Thyroid gland (tissue), 4 donors: ENCODE results near the gene C1orf50. TPM values are rescaled to one million over a fixed set of nuclear protein-coding genes. Genes with fewer than 3 reads are reported as not detected.
"Not testable (repeated sequence)": the region's sequence is repeated elsewhere in the genome, so short reads cannot be mapped to it uniquely, and the experiment has no call there.

ENCODE experiments used
- DNase-seq, 2 donors: peaks; one replicate each; pipeline ENCODE4 v3.0.0-alpha.2; 2019
- H3K27ac ChIP-seq, 3 donors: fragments of 200-600 bp; sonication (generic); 1 replicate in 2 of 3; 2 replicates in 1 of 3; pipeline ENCODE4 v1.5.1; 2016 to 2019; ENCODE audit warnings: mild to moderate bottlenecking in 1 of 3, moderate library complexity in 1 of 3
- H3K27me3 ChIP-seq: fragments of 200-600 bp; sonication (generic); one replicate; pipeline ENCODE4 v1.5.1; 2019
- H3K36me3 ChIP-seq, 2 donors: fragments of 200-600 bp; sonication (generic); one replicate each; pipeline ENCODE4 v1.5.1; 2016 to 2019
- H3K4me1 ChIP-seq, 2 donors: fragments of 200-600 bp; sonication (generic); one replicate each; pipeline ENCODE4 v1.5.1; 2017 to 2019
- H3K4me3 ChIP-seq, 3 donors: fragments of 200-600 bp; sonication (generic); replicated peaks in 1 of 3; 1 replicate in 2 of 3; 2 replicates in 1 of 3; pipeline ENCODE4 v1.5.1; 2016; ENCODE audit warnings: mild to moderate bottlenecking in 1 of 3
- H3K9me3 ChIP-seq: fragments of 200-600 bp; sonication (generic); one replicate; pipeline ENCODE4 v1.5.1; 2017
- POLR2A ChIP-seq, 2 donors: fragments of 450-650 bp; IDR thresholded peaks; one replicate each; pipeline ENCODE4 v1.6.1; 2017; ENCODE audit warnings: antibody characterized with exemption in 2 of 2, mild to moderate bottlenecking in 2 of 2, moderate library complexity in 1 of 2
- WGBS, 2 donors: methylation state at CpG; one replicate each; pipeline ENCODE4 v1.1.5; 2017; 5-methylcytosine and 5-hydroxymethylcytosine counted together
- intact Hi-C: fragments of 100-400 bp; cut with DNase I; formaldehyde crosslinking; loops from one replicate; pipeline ENCODE4 v1.15.1; 2023
- total RNA-seq, 4 donors: library from RNA; depleted of rRNA; stranded (reverse); fragments of >200 nt; gene quantifications; one replicate each; pipeline ENCODE4 v1.2.3, GENCODE V29; 2016
- TF ChIP-seq, protein P1 (sequence below), 6 experiments: fragments of 200-600 bp in 3 of 6; fragments of 450-650 bp in 3 of 6; sonication (generic) in 3 of 6; IDR thresholded peaks; one replicate each; pipeline ENCODE4 v1.5.1; 2016 to 2019; ENCODE audit warnings: antibody characterized with exemption in 6 of 6, mild to moderate bottlenecking in 2 of 6, inconsistent platforms in 1 of 6, moderate library complexity in 1 of 6

The C1orf50 gene
- total RNA-seq, 4 donors from 2014 or later = 4.2 to 7.2 (median 4.7) TPM

DNA sequence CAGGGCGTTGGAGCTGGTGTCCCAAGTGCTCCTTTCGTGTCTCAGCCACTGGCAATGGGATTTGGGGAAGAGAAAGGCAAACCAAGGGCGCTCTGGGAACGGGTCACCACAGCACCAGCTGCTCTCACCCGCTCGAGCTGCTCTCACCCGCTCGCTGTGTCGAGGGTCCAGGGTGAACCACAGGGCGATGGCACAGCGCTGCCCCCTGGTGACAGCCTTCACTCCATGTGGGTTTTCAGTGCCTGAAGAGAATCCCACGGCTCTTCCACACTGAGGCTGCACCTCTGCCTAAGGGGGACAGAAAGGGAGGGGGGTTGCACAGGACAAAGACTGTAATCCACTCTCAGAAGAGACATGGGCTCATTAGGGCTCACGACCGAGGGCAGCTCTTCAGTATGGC, 19.9 kb upstream of the C1orf50 start:
- Histone ChIP-seq H3K9me3 (no peaks in the 10 kb centered on the region), H3K4me1 (no peaks in the 10 kb centered on the region), H3K27me3 (no peaks in the 10 kb centered on the region), H3K36me3 (peaks cover 16 to 23% of the 10 kb centered on the region in 2 donors), H3K4me3 (no peak overlapping the region), H3K27ac (no peak overlapping the region)
- WGBS, 2 donors = 65 to 75% methylated on average over 9 to 14 of the region's 14 CpGs
- intact Hi-C loops = no loop called here
- peak; percentile 33 to 42 for DNase-seq
- TF ChIP-seq, protein P1, sequence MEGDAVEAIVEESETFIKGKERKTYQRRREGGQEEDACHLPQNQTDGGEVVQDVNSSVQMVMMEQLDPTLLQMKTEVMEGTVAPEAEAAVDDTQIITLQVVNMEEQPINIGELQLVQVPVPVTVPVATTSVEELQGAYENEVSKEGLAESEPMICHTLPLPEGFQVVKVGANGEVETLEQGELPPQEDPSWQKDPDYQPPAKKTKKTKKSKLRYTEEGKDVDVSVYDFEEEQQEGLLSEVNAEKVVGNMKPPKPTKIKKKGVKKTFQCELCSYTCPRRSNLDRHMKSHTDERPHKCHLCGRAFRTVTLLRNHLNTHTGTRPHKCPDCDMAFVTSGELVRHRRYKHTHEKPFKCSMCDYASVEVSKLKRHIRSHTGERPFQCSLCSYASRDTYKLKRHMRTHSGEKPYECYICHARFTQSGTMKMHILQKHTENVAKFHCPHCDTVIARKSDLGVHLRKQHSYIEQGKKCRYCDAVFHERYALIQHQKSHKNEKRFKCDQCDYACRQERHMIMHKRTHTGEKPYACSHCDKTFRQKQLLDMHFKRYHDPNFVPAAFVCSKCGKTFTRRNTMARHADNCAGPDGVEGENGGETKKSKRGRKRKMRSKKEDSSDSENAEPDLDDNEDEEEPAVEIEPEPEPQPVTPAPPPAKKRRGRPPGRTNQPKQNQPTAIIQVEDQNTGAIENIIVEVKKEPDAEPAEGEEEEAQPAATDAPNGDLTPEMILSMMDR (IDR thresholded peaks at IDR 0.05) = peak in 4 of 6 experiments; percentile 53 to 64 (median 60)
- TF ChIP-seq POLR2A (IDR thresholded peaks at IDR 0.05) = no peak

GRCh38 chr1:42748021-42748420, 19.0 kb upstream of the C1orf50 start:
- intact Hi-C loops = no loop called here
- WGBS, 2 donors = 81 to 97% methylated on average over 10 of the region's 10 CpGs
- Histone ChIP-seq H3K4me3 (no peak overlapping the region), H3K36me3 (peaks cover 19 to 28% of the 10 kb centered on the region in 2 donors), H3K4me1 (no peaks in the 10 kb centered on the region), H3K27me3 (no peaks in the 10 kb centered on the region), H3K9me3 (no peaks in the 10 kb centered on the region), H3K27ac (no peak overlapping the region)
- no peak for DNase-seq
- TF ChIP-seq, protein P1 (IDR thresholded peaks at IDR 0.05) = no peak
- no peak for TF ChIP-seq POLR2A (IDR thresholded peaks at IDR 0.05)

GRCh38 chr1:42748461-42749410, 18.3 kb upstream of the C1orf50 start:
- Histone ChIP-seq H3K4me3 (no peak overlapping the region), H3K9me3 (no peaks in the 10 kb centered on the region), H3K27me3 (no peaks in the 10 kb centered on the region), H3K4me1 (no peaks in the 10 kb centered on the region), H3K36me3 (peaks cover 24 to 28% of the 10 kb centered on the region in 2 donors), H3K27ac (no peak overlapping the region)
- 84 to 85% methylated on average over 13 to 14 of the region's 14 CpGs for WGBS, 2 donors
- intact Hi-C loops = no loop called here
- no peak for DNase-seq
- TF ChIP-seq, protein P1 (IDR thresholded peaks at IDR 0.05) = no peak
- no peak for TF ChIP-seq POLR2A (IDR thresholded peaks at IDR 0.05)

GRCh38 chr1:42750041-42750440, 17.0 kb upstream of the C1orf50 start:
- DNase-seq = no peak
- peaks cover 36 to 41% of the 10 kb centered on the region in 2 donors for H3K36me3 ChIP-seq
- H3K27me3 ChIP-seq = no peaks in the 10 kb centered on the region
- H3K4me1 ChIP-seq = no peaks in the 10 kb centered on the region
- intact Hi-C loops = no loop called here
- WGBS, 2 donors = 97% methylated on average over 12 of the region's 12 CpGs
- H3K27ac ChIP-seq = no peak overlapping the region
- TF ChIP-seq, protein P1 (IDR thresholded peaks at IDR 0.05) = no peak
- no peak for TF ChIP-seq POLR2A (IDR thresholded peaks at IDR 0.05)
- H3K4me3 ChIP-seq = no peak overlapping the region
- no peaks in the 10 kb centered on the region for H3K9me3 ChIP-seq

GRCh38 chr1:42751511-42752070, 15.5 kb upstream of the C1orf50 start:
- H3K4me1 ChIP-seq, intact Hi-C loops, H3K9me3 ChIP-seq, DNase-seq, H3K4me3 ChIP-seq, H3K27ac ChIP-seq, H3K27me3 ChIP-seq: not testable (repeated sequence)
- WGBS, 2 donors = 96% methylated on average over 8 of the region's 8 CpGs
- peaks cover 43 to 45% of the 10 kb centered on the region in 2 donors for H3K36me3 ChIP-seq
